ENCODE measurements around the gene FRRS1L.
"Not testable (repeated sequence)": the region's sequence is repeated elsewhere in the genome, so short reads cannot be mapped to it uniquely, and the experiment has no call there.

Gene FRRS1L

GRCh38 chr9:109132567-109133021, 34.5 kb downstream of the FRRS1L start:
- DNase-seq (ENCODE audit: low read depth in 3 of 3), result no peak

GRCh38 chr9:109129470-109130197, 37.4 kb downstream of the FRRS1L start:
- DNase-seq (ENCODE audit: low read depth in 3 of 3), result no peak

GRCh38 chr9:109126671-109127070, 40.4 kb downstream of the FRRS1L start:
- DNase-seq (ENCODE audit: low read depth in 3 of 3), result not testable (repeated sequence)

GRCh38 chr9:109124121-109124520, 42.9 kb downstream of the FRRS1L start:
- DNase-seq (ENCODE audit: low read depth in 3 of 3), result no peak

GRCh38 chr9:109122726-109123621, 44.1 kb downstream of the FRRS1L start:
- no peak for DNase-seq (ENCODE audit: low read depth in 3 of 3)

GRCh38 chr9:109121232-109121796, 45.7 kb downstream of the FRRS1L start:
- DNase-seq (ENCODE audit: low read depth in 3 of 3), result no peak

GRCh38 chr9:109120204-109120789, 46.8 kb downstream of the FRRS1L start:
- no peak for DNase-seq (ENCODE audit: low read depth in 3 of 3)

- DNase-seq (ENCODE audit: low read depth in 3 of 3), result peak; percentile 82 to 90 (median 89)
These were observed 47.4 kb downstream of the FRRS1L start, which contains the start of gene TMEM245 for GRCh38 chr9:109119439-109120203. Gene TMEM245 (minus strand): TSS chr9:109119947. CDS start chr9:109119913, 34 bp downstream.

GRCh38 chr9:109118808-109119438, 48.1 kb downstream of the FRRS1L start:
- peak in 1 of 3 experiments; percentile 10 for DNase-seq (ENCODE audit: low read depth in 3 of 3)

GRCh38 chr9:109117856-109118807, 48.9 kb downstream of the FRRS1L start:
- DNase-seq (ENCODE audit: low read depth in 3 of 3), result peak in 2 of 3 experiments; percentile 18 to 31

- DNase-seq (ENCODE audit: low read depth in 3 of 3), result no peak
These were observed 51.0 kb downstream of the FRRS1L start for GRCh38 chr9:109115931-109116526.

GRCh38 chr9:109114670-109115069, 52.4 kb downstream of the FRRS1L start:
- DNase-seq (ENCODE audit: low read depth in 3 of 3), result no peak

GRCh38 chr9:109113892-109114609, 53.0 kb downstream of the FRRS1L start:
- no peak for DNase-seq (ENCODE audit: low read depth in 3 of 3)

GRCh38 chr9:109113254-109113653, 53.8 kb downstream of the FRRS1L start:
- no peak for DNase-seq (ENCODE audit: low read depth in 3 of 3)

- no peak for DNase-seq (ENCODE audit: low read depth in 3 of 3)
These were observed 56.6 kb downstream of the FRRS1L start for GRCh38 chr9:109110329-109111021.

- no peak for DNase-seq (ENCODE audit: low read depth in 3 of 3)
These were observed 57.1 kb downstream of the FRRS1L start for GRCh38 chr9:109109967-109110328.

- no peak for DNase-seq (ENCODE audit: low read depth in 3 of 3)
These were observed 58.7 kb downstream of the FRRS1L start for GRCh38 chr9:109108318-109108717.
